ENCODE results near the gene EPDR1.

- TF ChIP-seq, protein P1, sequence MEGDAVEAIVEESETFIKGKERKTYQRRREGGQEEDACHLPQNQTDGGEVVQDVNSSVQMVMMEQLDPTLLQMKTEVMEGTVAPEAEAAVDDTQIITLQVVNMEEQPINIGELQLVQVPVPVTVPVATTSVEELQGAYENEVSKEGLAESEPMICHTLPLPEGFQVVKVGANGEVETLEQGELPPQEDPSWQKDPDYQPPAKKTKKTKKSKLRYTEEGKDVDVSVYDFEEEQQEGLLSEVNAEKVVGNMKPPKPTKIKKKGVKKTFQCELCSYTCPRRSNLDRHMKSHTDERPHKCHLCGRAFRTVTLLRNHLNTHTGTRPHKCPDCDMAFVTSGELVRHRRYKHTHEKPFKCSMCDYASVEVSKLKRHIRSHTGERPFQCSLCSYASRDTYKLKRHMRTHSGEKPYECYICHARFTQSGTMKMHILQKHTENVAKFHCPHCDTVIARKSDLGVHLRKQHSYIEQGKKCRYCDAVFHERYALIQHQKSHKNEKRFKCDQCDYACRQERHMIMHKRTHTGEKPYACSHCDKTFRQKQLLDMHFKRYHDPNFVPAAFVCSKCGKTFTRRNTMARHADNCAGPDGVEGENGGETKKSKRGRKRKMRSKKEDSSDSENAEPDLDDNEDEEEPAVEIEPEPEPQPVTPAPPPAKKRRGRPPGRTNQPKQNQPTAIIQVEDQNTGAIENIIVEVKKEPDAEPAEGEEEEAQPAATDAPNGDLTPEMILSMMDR (IDR thresholded peaks at IDR 0.05; ENCODE audit: poor library complexity, severe bottlenecking) = no peak
- TF ChIP-seq TAF1 (IDR thresholded peaks at IDR 0.05; ENCODE audit: low read depth) = no peak
- TF ChIP-seq EP300 (conservative IDR thresholded peaks at IDR 0.05; ENCODE audit: poor library complexity, severe bottlenecking) = no peak
- no peak for TF ChIP-seq RAD21 (conservative IDR thresholded peaks at IDR 0.05)
- no peak for TF ChIP-seq POLR2AphosphoS5 (IDR thresholded peaks at IDR 0.05)
- no peak for TF ChIP-seq REST (IDR thresholded peaks at IDR 0.05; ENCODE audit: borderline replicate concordance)
- TF ChIP-seq EZH2 (IDR thresholded peaks at IDR 0.05; ENCODE audit: borderline replicate concordance, insufficient read depth, low read length, poor library complexity, severe bottlenecking) = no peak
- no peak for TF ChIP-seq SMC3 (conservative IDR thresholded peaks at IDR 0.05; ENCODE audit: poor library complexity)
Measured at GRCh38 chr7:37952240-37952639, 31.8 kb downstream of the EPDR1 start.

Measured in neural cell (in vitro differentiated cells).